GM19452 (cell line): ENCODE results near the gene COA3.
"Not testable (repeated sequence)": the region's sequence is repeated elsewhere in the genome, so short reads cannot be mapped to it uniquely, and the experiment has no call there.

Source experiments
- ATAC-seq: cut with Tn5 transposase; IDR thresholded peaks from one replicate; pipeline ENCODE4 v1.9.1; 2021; ENCODE audit not compliant: unreplicated experiment

Gene COA3

GRCh38 chr17:42782166-42783061 is 16.1 kb downstream of the COA3 start:
- ATAC-seq: no peak

- no peak for ATAC-seq
Measured at GRCh38 chr17:42781639-42782165, 16.8 kb downstream of the COA3 start.

- no peak for ATAC-seq
Measured at GRCh38 chr17:42780851-42781638, 17.5 kb downstream of the COA3 start.

GRCh38 chr17:42779936-42780850 is 18.3 kb downstream of the COA3 start, which contains the start of gene WNK4:
Gene WNK4, plus strand, starts transcription at chr17:42780610. Its CDS starts 89 bp downstream, at chr17:42780699.
- ATAC-seq: no peak

- ATAC-seq: no peak
Measured at GRCh38 chr17:42779304-42779935, 19.1 kb downstream of the COA3 start.

GRCh38 chr17:42778570-42778969 is 19.9 kb downstream of the COA3 start:
- no peak for ATAC-seq

- no peak for ATAC-seq
Measured at GRCh38 chr17:42775534-42776098, 22.9 kb downstream of the COA3 start.

GRCh38 chr17:42774066-42774745 is 24.3 kb downstream of the COA3 start:
- no peak for ATAC-seq

GRCh38 chr17:42773290-42774035 is 25.0 kb downstream of the COA3 start, which contains the start of gene VPS25:
Gene VPS25, plus strand, starts transcription at chr17:42773449. Its CDS starts 27 bp downstream, at chr17:42773476.
- peak; percentile 81 for ATAC-seq

- ATAC-seq: no peak
Measured at GRCh38 chr17:42772945-42773289, 25.6 kb downstream of the COA3 start.

- not testable (repeated sequence) for ATAC-seq
Measured at GRCh38 chr17:42769964-42770363, 28.5 kb downstream of the COA3 start.

- ATAC-seq: not testable (repeated sequence)
Measured at GRCh38 chr17:42768006-42768405, 30.5 kb downstream of the COA3 start.

- no peak for ATAC-seq
Measured at GRCh38 chr17:42767512-42767911, 31.0 kb downstream of the COA3 start.

GRCh38 chr17:42766124-42766523 is 32.4 kb downstream of the COA3 start:
- ATAC-seq: no peak

- ATAC-seq: no peak
Measured at GRCh38 chr17:42761638-42762037, 36.9 kb downstream of the COA3 start.

- ATAC-seq: no peak
Measured at GRCh38 chr17:42760652-42761581, 37.6 kb downstream of the COA3 start, which contains the start of gene RAMP2. Gene RAMP2, plus strand, starts transcription at chr17:42761227. Its CDS starts 35 bp downstream, at chr17:42761262.

GRCh38 chr17:42759982-42760651 is 38.4 kb downstream of the COA3 start:
- no peak for ATAC-seq
